ENCODE measurements around the gene MT1G. TPM values are rescaled to one million over a fixed set of nuclear protein-coding genes. Genes with fewer than 3 reads are reported as not detected.

MT1G gene
- total and polyA plus RNA-seq, 4 experiments from 2014 or later, result 1.3 TPM; not detected in 3

DNA sequence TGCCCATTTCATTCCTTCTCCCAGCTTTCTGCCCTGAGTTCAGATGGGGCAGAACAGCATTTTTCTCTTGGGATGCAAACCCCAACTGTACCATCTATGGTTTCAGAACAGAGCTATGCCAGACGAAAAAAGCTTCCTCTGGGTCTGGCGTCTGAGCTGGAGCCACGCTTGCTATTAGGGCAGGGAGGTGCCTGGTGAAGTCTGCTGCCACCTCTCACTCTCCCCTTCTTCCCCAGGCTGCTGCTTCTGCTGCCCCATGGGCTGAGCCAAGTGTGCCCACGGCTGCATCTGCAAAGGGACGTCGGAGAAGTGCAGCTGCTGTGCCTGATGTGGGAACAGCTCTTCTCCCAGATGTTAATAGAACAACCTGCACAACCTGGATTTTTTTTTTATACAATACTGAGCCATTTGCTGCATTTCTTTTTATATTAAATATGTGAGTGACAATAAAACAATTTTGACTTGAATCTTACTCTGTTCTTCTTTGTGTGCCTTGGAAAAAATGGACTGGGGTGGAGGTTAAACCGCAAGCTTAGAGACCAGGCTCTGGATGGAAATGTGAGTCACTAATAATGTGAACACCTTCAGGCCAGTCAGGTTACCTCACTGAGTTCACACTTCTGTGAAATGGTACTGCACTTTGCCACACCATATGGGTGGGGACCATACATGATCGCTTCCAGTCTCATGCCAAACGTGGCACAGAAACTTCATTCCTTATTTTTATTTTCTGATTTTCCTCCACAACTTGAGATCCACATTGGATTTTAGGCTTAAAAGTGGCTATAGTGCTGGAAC lies 31.1 kb downstream of the MT1G start:
- Mint-ChIP-seq H3K4me3 (peak overlapping the region in 3 of 8 donors; percentile 10 to 17 (median 15)), H3K27me3 (peaks cover 55 to 72% of the 10 kb centered on the region in 2 donors), H3K9me3 (no peaks in the 10 kb centered on the region), H3K4me1 (peaks cover 14 to 52% (median 23%) of the 10 kb centered on the region in 4 donors), H3K27ac (no peak overlapping the region), H3K36me3 (no peaks in the 10 kb centered on the region)
- POLR2A ChIA-PET (ENCODE audit: partially characterized antibody), result interaction anchor here (1.2 kb wide), 1 partner anchor 12 kb away, joined by 4 read pairs; the partner anchor contains the start of gene MT1E
- Histone ChIP-seq H3K27me3 (ENCODE audit: insufficient read depth, low read length) (peaks cover 49% of the 10 kb centered on the region), H3K27ac (ENCODE audit: low read depth, low read length) (no peak overlapping the region), H3K36me3 (ENCODE audit: insufficient read depth, low read length) (no peaks in the 10 kb centered on the region), H3K9me3 (ENCODE audit: control insufficient read depth in 1 of 2, low read length in 2 of 2) (no peaks in the 10 kb centered on the region), H3K4me1 (ENCODE audit: insufficient read depth, low read length) (peaks cover 26% of the 10 kb centered on the region), H3K4me3 (ENCODE audit: low read length in 2 of 2) (no peak overlapping the region)
- CTCF ChIA-PET (ENCODE audit: partially characterized antibody), result no interaction called here
- intact Hi-C loops (cut with micrococcal nuclease), result no loop called here
- DNase-seq, result no peak

DNA sequence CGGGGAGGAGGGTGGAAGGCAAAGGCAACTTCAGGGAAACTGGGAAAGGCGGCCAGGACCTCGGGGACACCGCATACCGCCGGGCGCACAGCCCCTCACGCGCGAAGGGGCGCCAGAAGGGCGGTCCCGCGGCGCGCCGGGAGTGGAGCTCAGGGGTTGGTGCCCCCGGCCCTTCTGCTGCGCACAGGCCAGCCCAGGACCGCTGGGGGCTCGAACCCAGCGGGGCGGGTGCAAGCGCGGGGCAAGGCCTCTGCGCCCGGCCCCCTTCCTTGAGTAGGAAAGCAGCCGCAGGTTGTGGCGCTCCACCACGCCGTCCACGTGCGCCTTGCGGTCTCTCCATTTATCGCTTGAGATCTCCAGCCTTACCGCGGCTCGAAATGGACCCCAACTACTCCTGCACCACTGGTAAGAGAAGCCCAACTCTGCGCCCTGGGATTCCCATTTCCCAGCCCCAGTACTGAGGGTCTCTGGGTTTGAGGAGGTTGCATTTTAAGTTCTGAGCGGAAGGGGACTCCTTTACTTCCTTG lies 32.4 kb downstream of the MT1G start:
- H3K27ac ChIP-seq (ENCODE audit: low read depth, low read length), result no peak overlapping the region
- no peak overlapping the region for H3K4me3 ChIP-seq (ENCODE audit: low read length in 2 of 2)
- no peaks in the 10 kb centered on the region for H3K36me3 Mint-ChIP-seq
- CTCF ChIA-PET (ENCODE audit: partially characterized antibody), result no interaction called here
- no peak for DNase-seq
- POLR2A ChIA-PET (ENCODE audit: partially characterized antibody), result no interaction called here
- peaks cover 27% of the 10 kb centered on the region for H3K4me1 ChIP-seq (ENCODE audit: insufficient read depth, low read length)
- H3K36me3 ChIP-seq (ENCODE audit: insufficient read depth, low read length), result no peaks in the 10 kb centered on the region
- no peaks in the 10 kb centered on the region for H3K9me3 Mint-ChIP-seq
- intact Hi-C loops (cut with micrococcal nuclease), result no loop called here
- no peak overlapping the region for H3K27ac Mint-ChIP-seq
- peaks cover 15 to 55% (median 25%) of the 10 kb centered on the region in 4 donors for H3K4me1 Mint-ChIP-seq
- peaks cover 57% of the 10 kb centered on the region for H3K27me3 ChIP-seq (ENCODE audit: insufficient read depth, low read length)
- H3K4me3 Mint-ChIP-seq, result peak overlapping the region in 6 of 8 donors; percentile 39 to 77 (median 56)
- peaks cover 67 to 79% of the 10 kb centered on the region in 2 donors for H3K27me3 Mint-ChIP-seq
- no peaks in the 10 kb centered on the region for H3K9me3 ChIP-seq (ENCODE audit: control insufficient read depth in 1 of 2, low read length in 2 of 2)

DNA sequence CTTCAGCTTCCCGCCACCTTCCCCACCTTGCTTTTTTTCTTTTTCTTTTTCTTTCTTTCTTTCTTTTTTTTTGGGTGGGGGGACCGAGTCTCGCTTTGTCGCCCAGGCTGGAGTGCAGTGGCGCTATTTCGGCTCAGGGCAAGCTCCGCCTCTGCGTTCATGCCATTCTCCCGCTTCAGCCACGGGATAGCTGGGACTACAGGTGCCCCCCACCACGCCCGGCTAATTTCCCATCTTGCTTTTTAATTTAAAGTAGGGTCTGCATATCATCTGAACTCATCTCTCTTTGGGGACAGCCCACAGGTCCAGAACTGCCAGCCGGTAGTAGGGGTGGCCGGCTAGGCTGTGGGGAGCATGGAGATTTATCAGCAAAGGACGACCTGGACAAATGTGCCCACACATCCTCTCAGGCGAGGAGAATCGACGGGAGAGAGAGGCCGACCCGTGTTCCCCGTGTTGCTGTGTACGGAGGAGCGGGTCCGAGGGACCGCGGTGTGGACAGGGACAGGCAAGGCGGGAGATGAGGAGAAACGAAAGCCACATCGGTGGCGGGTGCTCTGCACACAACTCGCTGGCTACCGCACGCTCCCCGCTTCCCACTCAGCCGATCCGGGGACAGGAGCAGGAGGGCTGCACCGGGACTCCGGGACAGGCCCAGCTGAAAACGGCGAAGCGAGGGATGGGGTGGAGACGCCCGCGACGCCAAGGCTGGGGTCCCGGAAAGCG lies 33.0 kb downstream of the MT1G start:
- Histone ChIP-seq H3K36me3 (ENCODE audit: insufficient read depth, low read length) (no peaks in the 10 kb centered on the region), H3K4me3 (ENCODE audit: low read length in 2 of 2) (no peak overlapping the region), H3K27me3 (ENCODE audit: insufficient read depth, low read length) (peaks cover 57% of the 10 kb centered on the region), H3K4me1 (ENCODE audit: insufficient read depth, low read length) (peaks cover 27% of the 10 kb centered on the region), H3K27ac (ENCODE audit: low read depth, low read length) (no peak overlapping the region), H3K9me3 (ENCODE audit: control insufficient read depth in 1 of 2, low read length in 2 of 2) (no peaks in the 10 kb centered on the region)
- peaks cover 15 to 55% (median 25%) of the 10 kb centered on the region in 4 donors for H3K4me1 Mint-ChIP-seq
- POLR2A ChIA-PET (ENCODE audit: partially characterized antibody), result interaction anchor here (0.6 to 1.3 kb wide), 2 partner anchors 9 to 23 kb away, joined by 3 to 4 read pairs; partner anchors contain the start of gene MT1F
- no peaks in the 10 kb centered on the region for H3K9me3 Mint-ChIP-seq
- peak overlapping the region; percentile 43 to 81 (median 68) for H3K4me3 Mint-ChIP-seq
- no peak for DNase-seq
- H3K27ac Mint-ChIP-seq, result peak overlapping the region in 1 of 7 donors; percentile 22
- intact Hi-C loops (cut with micrococcal nuclease), result no loop called here
- CTCF ChIA-PET (ENCODE audit: partially characterized antibody), result interaction anchor here (1.0 kb wide), 1 partner anchor 11 kb away, joined by 3 read pairs; no protein-coding TSS in a partner anchor
- H3K27me3 Mint-ChIP-seq, result peaks cover 63 to 80% of the 10 kb centered on the region in 2 donors
- H3K36me3 Mint-ChIP-seq, result no peaks in the 10 kb centered on the region

DNA sequence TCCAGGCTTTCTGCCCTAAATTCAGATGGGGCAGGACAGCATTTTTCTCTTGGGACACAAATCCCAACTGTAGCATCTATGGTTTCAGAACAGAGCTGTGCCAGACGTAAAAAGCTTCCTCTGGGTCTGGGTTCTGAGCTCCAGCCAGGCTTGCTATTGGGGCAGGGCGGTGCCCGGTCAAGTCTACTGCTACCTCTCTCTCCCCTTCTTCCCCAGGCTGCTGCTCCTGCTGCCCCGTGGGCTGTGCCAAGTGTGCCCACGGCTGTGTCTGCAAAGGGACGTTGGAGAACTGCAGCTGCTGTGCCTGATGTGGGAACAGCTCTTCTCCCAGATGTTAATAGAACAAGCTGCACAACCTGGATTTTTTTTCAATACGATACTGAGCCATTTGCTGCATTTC lies 34.3 kb downstream of the MT1G start:
- Mint-ChIP-seq H3K4me3 (peak overlapping the region in 2 of 8 donors; percentile 15 to 46), H3K9me3 (no peaks in the 10 kb centered on the region), H3K4me1 (peaks cover 14 to 55% (median 24%) of the 10 kb centered on the region in 4 donors), H3K27me3 (peaks cover 55 to 75% of the 10 kb centered on the region in 2 donors), H3K36me3 (no peaks in the 10 kb centered on the region), H3K27ac (peak overlapping the region in 1 of 7 donors; percentile 19)
- no peak overlapping the region for H3K4me3 ChIP-seq (ENCODE audit: low read length in 2 of 2)
- DNase-seq, result no peak
- no peaks in the 10 kb centered on the region for H3K36me3 ChIP-seq (ENCODE audit: insufficient read depth, low read length)
- no peaks in the 10 kb centered on the region for H3K9me3 ChIP-seq (ENCODE audit: control insufficient read depth in 1 of 2, low read length in 2 of 2)
- intact Hi-C loops (cut with micrococcal nuclease), result no loop called here
- CTCF ChIA-PET (ENCODE audit: partially characterized antibody), result interaction anchor here (0.9 to 1.2 kb wide), 2 partner anchors 9 to 10 kb away, joined by 3 read pairs; no protein-coding TSS in a partner anchor
- POLR2A ChIA-PET (ENCODE audit: partially characterized antibody), result interaction anchor here (1.3 kb wide), 1 partner anchor 24 kb away, joined by 4 read pairs; the partner anchor contains the start of gene MT1F
- no peak overlapping the region for H3K27ac ChIP-seq (ENCODE audit: low read depth, low read length)
- peaks cover 27% of the 10 kb centered on the region for H3K4me1 ChIP-seq (ENCODE audit: insufficient read depth, low read length)
- H3K27me3 ChIP-seq (ENCODE audit: insufficient read depth, low read length), result peaks cover 46% of the 10 kb centered on the region

DNA sequence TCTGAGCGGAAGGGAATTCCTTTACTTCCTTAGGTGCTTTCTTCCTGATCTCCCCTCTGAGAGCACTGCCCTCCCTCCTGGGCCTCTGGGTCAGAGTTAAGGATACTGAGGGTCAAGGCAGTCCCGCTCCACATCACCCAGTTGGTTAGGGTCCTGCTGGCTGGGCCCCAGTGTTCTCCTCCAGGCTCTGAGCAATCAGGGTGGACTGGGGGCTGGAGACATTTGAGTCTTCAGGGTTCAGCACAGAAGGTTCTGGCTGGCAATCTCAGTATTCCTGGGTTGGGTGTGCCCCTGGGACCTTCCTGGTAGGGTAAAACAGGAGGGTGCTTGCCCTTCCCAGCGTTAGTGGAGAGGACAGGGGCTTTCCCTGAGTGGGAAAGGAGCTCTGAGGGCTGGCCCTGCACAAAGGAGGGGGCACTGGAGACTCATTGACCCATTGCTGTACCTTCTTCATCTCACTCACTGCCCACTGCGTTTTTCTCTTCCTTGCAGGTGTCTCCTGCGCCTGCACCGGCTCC lies 35.0 kb downstream of the MT1G start:
- no peaks in the 10 kb centered on the region for H3K9me3 Mint-ChIP-seq
- no peaks in the 10 kb centered on the region for H3K9me3 ChIP-seq (ENCODE audit: control insufficient read depth in 1 of 2, low read length in 2 of 2)
- ChIA-PET CTCF (ENCODE audit: partially characterized antibody) (interaction anchor here (0.9 to 1.2 kb wide), 2 partner anchors 9 to 11 kb away, joined by 3 read pairs; no protein-coding TSS in a partner anchor), POLR2A (ENCODE audit: partially characterized antibody) (no interaction called here)
- no peaks in the 10 kb centered on the region for H3K36me3 Mint-ChIP-seq
- intact Hi-C loops (cut with micrococcal nuclease), result no loop called here
- DNase-seq, result no peak
- H3K4me3 ChIP-seq (ENCODE audit: low read length in 2 of 2), result no peak overlapping the region
- peak overlapping the region in 7 of 8 donors; percentile 17 to 71 (median 55) for H3K4me3 Mint-ChIP-seq
- no peak overlapping the region for H3K27ac Mint-ChIP-seq
- peaks cover 12 to 52% (median 21%) of the 10 kb centered on the region in 4 donors for H3K4me1 Mint-ChIP-seq
- no peaks in the 10 kb centered on the region for H3K36me3 ChIP-seq (ENCODE audit: insufficient read depth, low read length)
- H3K4me1 ChIP-seq (ENCODE audit: insufficient read depth, low read length), result peaks cover 26% of the 10 kb centered on the region
- peaks cover 51 to 74% of the 10 kb centered on the region in 2 donors for H3K27me3 Mint-ChIP-seq
- H3K27me3 ChIP-seq (ENCODE audit: insufficient read depth, low read length), result peaks cover 40% of the 10 kb centered on the region
- H3K27ac ChIP-seq (ENCODE audit: low read depth, low read length), result no peak overlapping the region

DNA sequence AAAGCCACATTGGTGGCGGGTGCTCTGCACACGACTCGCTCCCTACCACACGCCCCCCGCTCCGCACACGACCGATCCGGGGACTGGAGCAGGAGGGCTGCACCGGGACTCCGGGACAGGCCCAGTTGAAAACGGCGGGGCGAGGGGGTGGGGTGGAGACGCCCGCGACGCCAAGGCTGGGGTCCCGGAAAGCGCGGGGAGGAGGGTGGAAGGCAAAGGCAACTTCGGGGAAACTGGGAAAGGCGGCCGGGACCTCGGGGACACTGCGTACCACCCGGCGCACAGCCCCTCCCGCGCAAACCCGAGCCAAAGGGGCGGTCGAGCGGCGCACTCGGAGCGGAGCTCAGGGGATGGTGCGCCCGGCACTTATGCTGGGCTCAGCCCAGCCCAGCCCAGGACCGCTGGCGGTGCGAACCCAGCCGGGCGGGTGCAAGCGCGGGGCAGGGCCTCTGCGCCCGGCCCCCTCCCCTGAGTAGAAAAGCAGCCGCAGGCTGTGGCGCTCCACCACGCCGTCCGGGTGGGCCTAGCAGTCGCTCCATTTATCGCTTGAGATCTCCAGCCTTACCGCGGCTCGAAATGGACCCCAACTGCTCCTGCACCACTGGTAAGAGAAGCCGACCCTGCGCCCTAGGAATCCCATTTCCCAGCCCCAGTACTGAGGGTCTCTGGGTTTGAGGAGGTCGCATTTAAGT lies 35.6 kb downstream of the MT1G start, which contains the start of gene MT1M:
Gene MT1M (plus strand): TSS at position 504 of the 692 bp plus-strand sequence. CDS start 73 bp downstream, at position 577.
- ChIA-PET CTCF (ENCODE audit: partially characterized antibody) (no interaction called here), POLR2A (ENCODE audit: partially characterized antibody) (no interaction called here)
- peaks cover 9 to 46% (median 18%) of the 10 kb centered on the region in 4 donors for H3K4me1 Mint-ChIP-seq
- H3K9me3 Mint-ChIP-seq, result no peaks in the 10 kb centered on the region
- Histone ChIP-seq H3K4me1 (ENCODE audit: insufficient read depth, low read length) (peaks cover 24% of the 10 kb centered on the region), H3K36me3 (ENCODE audit: insufficient read depth, low read length) (no peaks in the 10 kb centered on the region), H3K4me3 (ENCODE audit: low read length in 2 of 2) (no peak within 1 kb of the TSS), H3K27me3 (ENCODE audit: insufficient read depth, low read length) (peaks cover 35% of the 10 kb centered on the region), H3K9me3 (ENCODE audit: control insufficient read depth in 1 of 2, low read length in 2 of 2) (no peaks in the 10 kb centered on the region), H3K27ac (ENCODE audit: low read depth, low read length) (no peak within 1 kb of the TSS)
- H3K27ac Mint-ChIP-seq, result no peak within 1 kb of the TSS
- peak within 1 kb of the TSS; percentile 55 to 82 (median 70) for H3K4me3 Mint-ChIP-seq
- no peak for DNase-seq
- H3K36me3 Mint-ChIP-seq, result no peaks in the 10 kb centered on the region
- H3K27me3 Mint-ChIP-seq, result peaks cover 47 to 68% of the 10 kb centered on the region in 2 donors
- intact Hi-C loops (cut with micrococcal nuclease), result no loop called here

Measured in CD4-positive, alpha-beta memory T cell (primary cell).